DMS 273 treated with DMSO at 0.1 percent for 48 hours (cell line): ENCODE results near the gene JPH3.

Experiments
- DNase-seq: peaks from one replicate; lab custom pipeline; 2025; lab: John Stamatoyannopoulos, UW

Gene JPH3

DNA sequence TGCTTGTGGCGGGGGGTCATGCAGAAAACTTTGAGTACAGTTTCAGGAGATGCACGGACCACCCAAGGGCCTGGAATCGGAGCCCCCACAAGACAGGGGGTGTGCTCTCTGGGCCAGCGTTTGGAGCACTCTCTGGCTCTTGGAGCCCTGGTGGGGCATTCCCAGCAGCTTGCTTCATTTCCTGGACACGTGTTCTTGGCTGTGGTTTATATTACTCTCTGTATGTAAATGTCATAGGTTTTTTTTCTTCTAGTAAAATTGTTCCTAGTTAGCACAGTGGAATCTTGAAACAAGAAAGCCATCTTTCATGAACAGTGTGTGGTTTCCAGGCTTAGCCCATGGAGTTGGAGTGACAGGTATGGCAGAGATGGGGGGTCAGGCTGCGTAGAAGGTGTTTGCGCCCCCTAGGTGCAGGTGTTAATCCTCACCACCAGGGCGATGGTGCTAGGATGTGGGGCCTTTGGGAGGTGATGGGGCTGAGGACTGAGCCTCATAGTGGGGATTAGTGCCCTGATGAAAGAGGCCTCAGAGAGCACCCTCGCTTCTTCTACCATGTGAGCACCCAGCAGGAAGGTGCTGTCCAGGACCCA is 79.8 kb downstream of the JPH3 start:
- DNase-seq = no peak

- DNase-seq = no peak
These were observed 80.6 kb downstream of the JPH3 start for GRCh38 chr16:87682852-87683399.

DNA sequence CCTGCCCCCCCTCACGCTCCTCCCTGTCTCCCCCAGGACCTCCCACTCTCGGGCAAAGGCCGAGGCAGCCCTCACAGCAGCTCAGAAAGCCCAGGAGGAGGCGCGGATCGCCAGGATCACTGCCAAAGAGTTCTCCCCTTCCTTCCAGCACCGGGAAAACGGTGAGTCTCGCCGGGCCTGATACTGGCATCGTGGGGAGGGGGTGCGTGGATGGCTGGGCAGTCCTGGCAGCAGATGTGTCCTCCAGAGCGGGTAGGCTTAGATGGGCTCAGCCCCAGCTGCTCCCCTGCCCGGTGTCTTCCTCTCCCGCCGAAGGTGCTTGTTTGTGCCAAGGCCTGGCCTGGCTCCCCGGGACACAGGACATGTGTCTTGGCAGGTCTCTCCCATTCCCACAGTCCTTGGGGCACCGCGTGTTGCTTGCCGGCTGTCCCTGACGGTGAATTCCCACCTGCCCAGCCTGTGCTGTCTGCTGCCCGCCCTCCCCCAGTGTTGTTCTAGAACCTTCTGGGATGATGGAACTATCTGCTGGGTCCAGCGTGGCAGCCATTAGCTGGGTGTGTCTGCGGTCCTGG is 81.9 kb downstream of the JPH3 start:
- DNase-seq = no peak

DNA sequence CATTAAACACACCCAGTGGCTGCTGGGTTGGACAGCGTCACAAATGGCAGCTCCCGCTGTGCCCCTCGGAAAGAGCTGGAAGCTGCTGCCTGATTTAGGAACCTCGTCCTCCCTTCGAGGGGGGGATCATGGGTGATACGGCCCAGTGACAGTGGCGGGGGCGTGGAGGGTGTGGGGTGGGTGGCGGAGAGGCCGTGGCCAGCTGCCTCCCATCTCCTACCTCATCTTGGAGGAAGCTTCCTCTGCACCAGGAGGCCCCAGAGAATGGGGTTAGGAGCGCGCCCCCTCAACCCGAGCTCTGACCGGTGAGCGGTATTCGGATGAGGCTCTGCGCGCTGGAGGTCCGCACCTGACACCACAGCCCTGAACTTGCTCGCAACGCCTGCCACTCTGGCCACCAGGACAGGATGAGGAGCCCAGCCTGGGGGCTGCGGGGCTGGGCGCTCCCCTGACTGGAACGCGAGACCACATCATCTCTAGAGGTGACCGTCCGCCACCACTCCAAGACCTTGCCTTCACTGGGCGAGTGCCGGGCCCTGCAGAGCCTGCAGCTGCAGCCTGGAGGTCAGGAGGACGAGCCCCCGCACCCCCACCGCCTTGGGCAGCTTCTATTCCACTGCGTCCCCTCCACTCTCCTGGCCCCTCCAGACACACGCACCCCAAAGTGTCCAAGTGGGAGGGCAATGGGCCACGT is 82.5 kb downstream of the JPH3 start:
- no peak for DNase-seq

- DNase-seq = no peak
These were observed 83.1 kb downstream of the JPH3 start for GRCh38 chr16:87685405-87685755.

- DNase-seq = no peak
These were observed 83.5 kb downstream of the JPH3 start for GRCh38 chr16:87685766-87686165.

DNA sequence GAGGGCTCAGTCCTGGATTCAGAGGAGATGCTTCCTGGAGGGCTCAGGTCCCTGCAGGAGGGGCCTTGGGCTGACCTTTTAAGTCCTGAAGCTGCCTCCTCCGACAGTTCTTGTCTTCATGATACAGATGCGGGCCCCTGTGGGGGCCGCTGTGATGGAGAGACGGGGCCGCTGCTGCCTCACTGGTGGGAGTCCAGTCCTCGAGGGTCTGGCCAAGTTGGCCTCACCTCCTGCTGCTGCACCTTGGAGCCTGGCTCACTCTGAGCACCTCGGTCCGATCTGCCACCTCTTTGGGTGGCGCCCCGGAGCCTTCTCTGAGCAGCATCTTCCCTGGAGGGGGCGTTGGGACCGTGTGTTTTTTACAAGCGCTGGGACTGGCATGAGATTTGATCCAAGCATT is 84.4 kb downstream of the JPH3 start:
- DNase-seq = no peak

DNA sequence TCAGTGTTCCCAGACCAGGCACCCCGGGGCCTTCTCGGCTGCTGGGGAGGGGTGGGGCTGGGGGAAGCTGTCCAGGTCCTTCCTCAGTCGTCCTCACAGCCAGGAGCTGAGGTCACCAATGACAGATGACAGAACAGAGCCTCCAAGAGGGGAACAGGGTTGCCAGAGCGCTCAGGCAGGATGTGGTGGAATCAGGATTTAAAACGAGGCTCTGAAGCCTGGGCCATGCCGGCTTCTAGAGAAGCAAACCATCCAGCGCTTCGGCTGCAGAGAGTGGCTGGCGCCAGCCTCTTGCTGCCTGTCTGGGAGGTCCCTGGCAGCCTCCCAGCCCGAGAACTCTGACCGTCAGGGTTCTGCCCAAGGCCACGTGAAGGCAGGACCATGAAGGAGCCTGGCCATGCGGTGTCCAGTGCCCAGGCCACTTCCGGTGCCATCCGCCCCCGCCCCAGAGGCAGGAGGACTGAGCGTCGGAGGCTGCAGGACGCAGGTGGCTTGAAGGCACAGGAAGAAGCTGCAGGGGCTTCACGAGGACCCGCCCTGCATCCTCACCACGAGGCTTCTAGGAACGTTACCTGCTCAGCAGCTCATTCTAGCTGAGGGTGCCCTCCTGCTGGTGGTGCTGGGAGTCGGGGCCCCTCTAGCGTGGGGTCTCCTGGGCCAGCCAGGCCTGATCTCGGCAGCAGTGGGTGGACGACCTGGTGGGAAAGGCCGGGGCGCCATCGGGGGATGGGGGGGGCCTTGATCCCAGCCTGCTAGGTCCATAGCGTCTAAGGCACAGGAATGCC is 85.0 kb downstream of the JPH3 start:
- no peak for DNase-seq

GRCh38 chr16:87687998-87688529 is 85.8 kb downstream of the JPH3 start:
- DNase-seq = no peak

DNA sequence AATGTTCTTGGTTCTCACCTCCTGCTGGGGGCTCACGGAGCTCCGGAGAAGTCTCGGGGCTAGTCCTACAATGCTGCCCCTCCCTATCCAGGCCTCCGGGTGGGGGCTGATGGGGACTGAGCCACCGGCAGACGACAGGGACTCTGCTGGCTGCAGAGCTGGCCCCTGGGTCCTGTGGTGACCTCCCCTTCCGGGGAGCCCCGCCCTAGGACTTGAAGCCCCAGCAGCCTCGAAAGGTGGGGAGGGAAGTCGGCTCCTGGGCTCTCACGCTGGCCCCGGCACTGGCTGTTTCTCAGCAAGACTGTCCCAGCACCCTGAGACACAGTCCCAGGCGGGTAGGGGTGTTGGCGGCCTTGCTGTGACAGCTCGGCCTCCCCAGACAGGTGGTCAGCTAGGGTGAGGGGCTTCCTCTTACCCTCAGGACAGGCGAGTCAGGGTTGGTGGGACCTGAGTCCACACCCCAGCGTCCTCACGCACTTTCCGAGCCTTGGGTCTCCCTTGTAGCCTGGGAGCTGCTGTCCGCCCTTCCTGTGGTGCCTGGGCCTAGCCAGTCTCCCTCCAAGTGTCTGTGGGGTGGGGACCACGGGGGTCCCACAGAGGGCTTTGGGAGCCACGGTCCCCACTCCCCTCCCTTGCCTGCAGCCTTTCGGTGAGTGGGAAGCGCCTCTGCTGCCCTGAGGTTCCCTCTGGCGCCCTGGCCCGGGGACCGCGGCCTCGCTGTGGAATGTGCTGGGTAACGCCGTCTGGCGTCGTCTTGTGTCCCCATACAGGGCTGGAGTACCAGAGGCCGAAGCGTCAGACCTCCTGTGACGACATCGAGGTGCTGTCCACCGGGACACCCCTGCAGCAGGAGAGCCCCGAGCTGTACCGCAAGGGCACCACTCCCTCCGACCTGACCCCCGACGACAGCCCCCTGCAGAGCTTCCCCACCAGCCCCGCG is 86.8 kb downstream of the JPH3 start:
- no peak for DNase-seq

GRCh38 chr16:87689956-87690465 is 87.7 kb downstream of the JPH3 start:
- no peak for DNase-seq

DNA sequence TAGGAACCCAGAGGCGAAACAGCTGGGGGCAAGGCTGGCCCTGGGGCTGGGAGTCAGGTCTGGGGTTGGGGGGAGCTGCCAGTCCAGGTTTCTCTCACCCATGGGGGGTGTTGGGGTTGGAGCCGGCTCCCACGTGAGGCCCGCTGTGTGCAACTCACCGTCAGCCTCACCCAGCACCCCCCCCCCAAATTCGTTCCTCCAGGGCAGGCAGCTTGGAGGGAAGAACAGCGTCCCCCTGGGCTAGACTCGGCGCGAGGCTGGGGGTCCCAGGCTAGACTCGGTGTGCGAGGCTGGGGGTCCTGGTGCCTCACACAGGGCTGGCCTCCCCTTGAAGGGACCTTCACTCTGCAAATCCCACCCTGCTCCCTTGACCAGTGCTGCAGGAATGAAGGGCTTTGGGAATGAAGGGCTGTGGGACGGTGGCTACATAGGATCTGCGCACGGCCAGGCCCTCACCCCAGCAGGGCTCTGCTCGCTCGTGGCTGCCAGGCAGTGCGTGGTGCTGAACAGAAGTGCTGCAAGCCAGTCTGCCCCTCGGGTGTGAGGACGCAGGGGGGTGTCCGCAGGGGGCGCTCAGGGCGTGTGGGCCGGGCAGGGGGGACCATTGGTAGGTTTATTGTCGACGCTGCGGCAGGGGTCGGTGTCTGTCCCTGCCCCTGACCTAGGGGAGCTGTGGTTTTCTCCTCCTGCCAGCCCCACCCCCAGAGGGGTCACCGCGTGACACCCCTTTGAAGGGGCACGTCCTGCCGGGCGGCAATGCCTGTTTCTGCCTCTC is 88.8 kb downstream of the JPH3 start:
- no peak for DNase-seq

- no peak for DNase-seq
These were observed 89.4 kb downstream of the JPH3 start for GRCh38 chr16:87691686-87692079.

GRCh38 chr16:87692176-87692575 is 89.9 kb downstream of the JPH3 start:
- no peak for DNase-seq

GRCh38 chr16:87692756-87693155 is 90.4 kb downstream of the JPH3 start:
- DNase-seq = no peak

DNA sequence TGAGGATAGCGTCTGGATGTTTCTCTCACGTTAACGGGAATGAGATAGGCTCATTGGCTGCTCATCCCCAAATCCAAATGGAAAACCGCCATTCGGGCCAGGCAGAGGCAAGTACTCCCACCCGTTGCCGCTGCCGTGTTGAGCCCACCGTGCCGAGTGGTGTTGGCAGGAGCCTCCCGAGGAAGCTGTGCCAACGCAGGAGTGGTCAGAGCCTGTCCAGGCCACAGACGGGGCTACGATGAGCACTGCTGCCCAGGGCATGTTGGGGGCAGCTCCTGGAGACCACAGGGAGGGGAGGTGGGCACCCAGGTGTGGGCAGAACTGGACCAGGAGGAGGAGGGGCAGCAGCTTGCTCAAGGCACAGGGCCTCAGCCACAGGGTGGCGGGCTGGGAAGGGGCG is 91.5 kb downstream of the JPH3 start:
- DNase-seq = no peak

GRCh38 chr16:87694441-87695125 is 92.3 kb downstream of the JPH3 start:
- no peak for DNase-seq

DNA sequence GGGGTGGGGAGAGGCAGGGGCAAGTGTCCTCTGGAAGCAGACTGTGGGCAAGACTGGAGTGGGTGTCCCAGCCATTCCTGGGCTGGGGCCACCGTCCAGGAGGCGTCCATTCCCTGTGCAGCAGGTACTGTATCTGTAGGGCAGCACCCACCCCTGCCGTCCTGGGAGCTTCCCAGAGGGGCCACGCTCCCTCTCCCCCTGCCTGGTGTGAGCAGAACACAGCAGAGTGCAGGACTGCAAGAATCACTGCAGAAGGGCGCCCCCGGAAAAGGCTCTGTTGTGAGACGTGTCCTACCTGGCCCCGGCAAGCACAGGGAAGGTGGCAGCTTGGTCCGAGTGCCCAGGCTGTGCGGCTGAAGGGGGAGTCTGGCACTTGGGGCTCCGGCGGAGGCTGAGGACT is 93.2 kb downstream of the JPH3 start:
- no peak for DNase-seq

DNA sequence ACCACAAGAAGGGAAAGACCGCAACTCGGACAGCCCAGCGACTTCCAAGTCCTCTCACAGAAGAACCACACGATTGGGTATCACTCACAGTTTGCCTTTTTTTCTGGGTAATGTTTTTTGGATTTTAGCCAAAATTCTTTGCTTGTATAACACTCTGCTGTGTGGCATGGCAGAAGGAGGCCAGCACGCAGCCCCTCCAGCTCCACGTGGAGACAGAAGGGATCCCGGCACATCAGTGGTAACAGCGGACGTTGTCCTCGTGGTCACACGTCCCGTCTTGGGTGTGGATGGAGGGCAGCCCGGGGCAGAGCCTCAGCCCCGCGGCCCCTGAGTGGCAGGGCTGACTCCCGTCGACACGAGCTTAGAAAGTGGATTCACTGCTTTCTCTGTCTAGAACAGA is 94.4 kb downstream of the JPH3 start:
- no peak for DNase-seq

GRCh38 chr16:87697256-87697655 is 94.9 kb downstream of the JPH3 start:
- no peak for DNase-seq
